Calu3 (cell line): Measurements from ENCODE around the gene CFAP57. TPM values are rescaled to one million over a fixed set of nuclear protein-coding genes. Genes with fewer than 3 reads are reported as not detected.
"Not testable (repeated sequence)": the region's sequence is repeated elsewhere in the genome, so short reads cannot be mapped to it uniquely, and the experiment has no call there.

Source experiments
- BruUV-seq: library from RNA; stranded (reverse); fragments of 400-500 nt; replicated peaks from 2 replicates; lab custom pipeline; 2021; lab: Mats Ljungman, UMichigan
- CTCF ChIA-PET: fragments of 300-600 bp; sonication (Branson Sonifier 250); formaldehyde crosslinking; loops from one replicate; lab custom pipeline; 2022; ENCODE audit warnings: antibody characterized with exemption; lab: Charles Lee
- DNase-seq: peaks from one replicate; pipeline ENCODE4 v3.0.0; 2022
- H3K27ac Mint-ChIP-seq: one replicate; pipeline ENCODE4 v1.8.0; 2022; ENCODE audit warnings: mixed read lengths; ENCODE audit not compliant: unreplicated experiment
- H3K27me3 Mint-ChIP-seq: one replicate; pipeline ENCODE4 v1.8.0; 2022; ENCODE audit warnings: mixed read lengths; ENCODE audit not compliant: unreplicated experiment
- H3K36me3 Mint-ChIP-seq: one replicate; pipeline ENCODE4 v1.8.0; 2022; ENCODE audit warnings: mild to moderate bottlenecking, moderate library complexity, mixed read lengths; ENCODE audit not compliant: insufficient read depth, unreplicated experiment
- H3K4me1 Mint-ChIP-seq: one replicate; pipeline ENCODE4 v1.8.0; 2022; ENCODE audit warnings: mild to moderate bottlenecking, low read depth, mixed read lengths; ENCODE audit not compliant: unreplicated experiment
- H3K4me3 Mint-ChIP-seq: one replicate; pipeline ENCODE4 v1.8.0; 2022; ENCODE audit warnings: mild to moderate bottlenecking, low read depth, moderate library complexity, mixed read lengths; ENCODE audit not compliant: unreplicated experiment
- H3K9me3 Mint-ChIP-seq: one replicate; pipeline ENCODE4 v1.8.0; 2022; ENCODE audit warnings: low read depth, mixed read lengths; ENCODE audit not compliant: unreplicated experiment
- intact Hi-C: fragments of 100-400 bp; cut with micrococcal nuclease; formaldehyde crosslinking; loops from one replicate; pipeline ENCODE4 v1.10.0; 2022; ENCODE audit not compliant: unreplicated experiment
- total RNA-seq: library from RNA; stranded (reverse); gene quantifications from 2 replicates; pipeline ENCODE4 v1.2.3, GENCODE V29; 2022
- TF ChIP-seq, protein P1 (sequence below): fragments of 200-600 bp; IDR thresholded peaks from one replicate; pipeline ENCODE4 v1.8.0; 2022; ENCODE audit warnings: antibody characterized with exemption; ENCODE audit not compliant: unreplicated experiment

The CFAP57 gene
- total RNA-seq, 1 experiment from 2014 or later, result 0.26 TPM

DNA sequence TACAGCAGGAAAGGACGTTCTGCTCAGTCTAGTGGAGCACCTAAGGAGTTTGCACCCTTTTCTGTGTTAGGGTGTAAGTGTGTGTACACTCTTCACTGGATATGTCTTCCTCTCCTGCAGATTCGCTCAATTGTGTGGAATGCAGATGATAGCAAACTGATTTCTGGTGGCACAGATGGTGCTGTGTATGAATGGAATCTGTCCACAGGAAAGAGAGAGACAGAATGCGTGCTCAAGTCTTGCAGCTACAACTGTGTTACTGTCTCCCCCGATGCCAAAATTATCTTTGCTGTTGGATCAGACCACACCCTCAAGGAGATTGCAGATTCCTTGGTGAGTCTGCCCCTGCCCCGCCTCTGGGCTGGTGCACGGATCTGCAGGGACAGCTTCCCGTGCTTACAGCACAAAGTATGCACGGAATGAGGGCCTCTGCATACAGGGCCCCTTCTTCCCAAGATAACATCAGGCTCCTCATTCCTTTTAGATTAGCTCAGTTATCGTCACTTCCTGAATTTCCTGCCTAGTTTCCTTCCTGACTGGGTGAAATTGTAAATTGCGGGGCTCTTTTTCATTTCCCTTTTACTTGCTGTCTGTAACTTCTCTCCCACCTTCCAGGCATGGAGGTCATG, 34.6 kb downstream of the CFAP57 start:
- H3K27me3 Mint-ChIP-seq, result no peaks in the 10 kb centered on the region
- TF ChIP-seq, protein P1, sequence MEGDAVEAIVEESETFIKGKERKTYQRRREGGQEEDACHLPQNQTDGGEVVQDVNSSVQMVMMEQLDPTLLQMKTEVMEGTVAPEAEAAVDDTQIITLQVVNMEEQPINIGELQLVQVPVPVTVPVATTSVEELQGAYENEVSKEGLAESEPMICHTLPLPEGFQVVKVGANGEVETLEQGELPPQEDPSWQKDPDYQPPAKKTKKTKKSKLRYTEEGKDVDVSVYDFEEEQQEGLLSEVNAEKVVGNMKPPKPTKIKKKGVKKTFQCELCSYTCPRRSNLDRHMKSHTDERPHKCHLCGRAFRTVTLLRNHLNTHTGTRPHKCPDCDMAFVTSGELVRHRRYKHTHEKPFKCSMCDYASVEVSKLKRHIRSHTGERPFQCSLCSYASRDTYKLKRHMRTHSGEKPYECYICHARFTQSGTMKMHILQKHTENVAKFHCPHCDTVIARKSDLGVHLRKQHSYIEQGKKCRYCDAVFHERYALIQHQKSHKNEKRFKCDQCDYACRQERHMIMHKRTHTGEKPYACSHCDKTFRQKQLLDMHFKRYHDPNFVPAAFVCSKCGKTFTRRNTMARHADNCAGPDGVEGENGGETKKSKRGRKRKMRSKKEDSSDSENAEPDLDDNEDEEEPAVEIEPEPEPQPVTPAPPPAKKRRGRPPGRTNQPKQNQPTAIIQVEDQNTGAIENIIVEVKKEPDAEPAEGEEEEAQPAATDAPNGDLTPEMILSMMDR, result no peak
- H3K36me3 Mint-ChIP-seq, result peaks cover 14% of the 10 kb centered on the region
- CTCF ChIA-PET, result interaction anchor here (0.6 to 0.9 kb wide), 3 partner anchors 32 to 317 kb away, joined by 3 to 4 read pairs (median 3); no protein-coding TSS in a partner anchor
- BruUV-seq, result no TSS peak
- H3K4me1 Mint-ChIP-seq, result peaks cover 23% of the 10 kb centered on the region
- H3K9me3 Mint-ChIP-seq, result no peaks in the 10 kb centered on the region
- intact Hi-C loops, result loop anchor here (2.0 kb wide), 1 partner anchor 34 kb away; the partner anchor contains the start of genes CFAP57 and EBNA1BP2
- H3K27ac Mint-ChIP-seq, result peak overlapping the region; percentile 98
- DNase-seq, result peak; percentile 82
- peak overlapping the region; percentile 69 for H3K4me3 Mint-ChIP-seq

DNA sequence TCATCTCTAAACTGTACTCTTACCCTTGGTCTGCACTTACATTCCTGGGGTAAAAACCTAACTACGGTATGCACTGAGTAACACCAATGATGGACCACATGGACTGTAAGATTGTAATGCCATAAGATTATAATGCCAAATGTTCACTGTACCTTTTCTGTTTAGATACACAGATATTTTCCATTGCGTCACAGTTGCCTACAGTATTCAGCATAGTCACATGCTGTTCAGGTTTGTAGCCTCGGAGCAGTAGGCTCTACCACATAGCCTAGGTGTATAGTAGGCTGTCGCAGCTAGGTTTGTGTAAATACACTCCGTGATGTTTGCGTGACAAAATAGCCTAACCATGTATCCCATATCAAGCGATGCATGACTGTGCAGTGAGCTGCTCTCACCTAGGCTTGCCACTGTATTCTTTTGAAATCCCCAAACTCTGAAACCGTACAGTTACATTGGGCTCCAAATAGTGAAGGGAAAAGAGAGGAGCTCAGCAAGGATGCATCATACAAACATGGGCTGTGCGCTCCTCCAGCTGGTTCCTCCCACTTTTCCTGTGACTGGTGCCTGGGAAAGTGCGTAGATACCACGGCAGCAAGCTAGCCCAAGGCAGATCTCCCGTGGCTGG, 35.2 kb downstream of the CFAP57 start:
- Mint-ChIP-seq H3K4me3 (peak overlapping the region; percentile 69), H3K36me3 (peaks cover 14% of the 10 kb centered on the region), H3K27ac (peak overlapping the region; percentile 98), H3K27me3 (no peaks in the 10 kb centered on the region), H3K4me1 (peaks cover 23% of the 10 kb centered on the region), H3K9me3 (no peaks in the 10 kb centered on the region)
- TF ChIP-seq, protein P1, result no peak
- TSS peak; percentile 94 for BruUV-seq
- intact Hi-C loops, result loop anchor here (2.0 kb wide), 1 partner anchor 35 kb away; the partner anchor contains the start of genes CFAP57 and EBNA1BP2
- CTCF ChIA-PET, result interaction anchor here (0.6 to 0.9 kb wide), 2 partner anchors 31 to 317 kb away, joined by 3 to 4 read pairs; no protein-coding TSS in a partner anchor
- peak; percentile 48 for DNase-seq

DNA sequence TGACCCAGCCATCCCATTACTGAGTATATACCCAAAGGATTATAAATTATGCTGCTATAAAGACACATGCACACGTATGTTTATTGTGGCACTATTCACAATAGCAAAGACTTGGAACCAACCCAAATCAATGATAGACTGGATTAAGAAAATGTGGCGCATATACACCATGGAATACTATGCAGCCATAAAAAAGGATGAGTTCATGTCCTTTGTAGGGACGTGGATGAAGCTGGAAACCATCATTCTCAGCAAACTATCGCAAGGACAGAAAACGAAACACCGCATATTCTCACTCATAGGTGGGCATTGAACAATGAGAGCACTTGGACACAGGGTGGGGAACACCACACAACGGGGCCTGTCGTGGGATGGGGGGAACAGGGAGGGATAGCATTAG, 36.1 kb downstream of the CFAP57 start:
- DNase-seq, CTCF ChIA-PET, intact Hi-C loops, BruUV-seq, H3K27me3 Mint-ChIP-seq, H3K4me3 Mint-ChIP-seq, H3K9me3 Mint-ChIP-seq: not testable (repeated sequence)
- H3K27ac Mint-ChIP-seq, result peak overlapping the region; percentile 98
- peaks cover 23% of the 10 kb centered on the region for H3K4me1 Mint-ChIP-seq
- H3K36me3 Mint-ChIP-seq, result peaks cover 14% of the 10 kb centered on the region

DNA sequence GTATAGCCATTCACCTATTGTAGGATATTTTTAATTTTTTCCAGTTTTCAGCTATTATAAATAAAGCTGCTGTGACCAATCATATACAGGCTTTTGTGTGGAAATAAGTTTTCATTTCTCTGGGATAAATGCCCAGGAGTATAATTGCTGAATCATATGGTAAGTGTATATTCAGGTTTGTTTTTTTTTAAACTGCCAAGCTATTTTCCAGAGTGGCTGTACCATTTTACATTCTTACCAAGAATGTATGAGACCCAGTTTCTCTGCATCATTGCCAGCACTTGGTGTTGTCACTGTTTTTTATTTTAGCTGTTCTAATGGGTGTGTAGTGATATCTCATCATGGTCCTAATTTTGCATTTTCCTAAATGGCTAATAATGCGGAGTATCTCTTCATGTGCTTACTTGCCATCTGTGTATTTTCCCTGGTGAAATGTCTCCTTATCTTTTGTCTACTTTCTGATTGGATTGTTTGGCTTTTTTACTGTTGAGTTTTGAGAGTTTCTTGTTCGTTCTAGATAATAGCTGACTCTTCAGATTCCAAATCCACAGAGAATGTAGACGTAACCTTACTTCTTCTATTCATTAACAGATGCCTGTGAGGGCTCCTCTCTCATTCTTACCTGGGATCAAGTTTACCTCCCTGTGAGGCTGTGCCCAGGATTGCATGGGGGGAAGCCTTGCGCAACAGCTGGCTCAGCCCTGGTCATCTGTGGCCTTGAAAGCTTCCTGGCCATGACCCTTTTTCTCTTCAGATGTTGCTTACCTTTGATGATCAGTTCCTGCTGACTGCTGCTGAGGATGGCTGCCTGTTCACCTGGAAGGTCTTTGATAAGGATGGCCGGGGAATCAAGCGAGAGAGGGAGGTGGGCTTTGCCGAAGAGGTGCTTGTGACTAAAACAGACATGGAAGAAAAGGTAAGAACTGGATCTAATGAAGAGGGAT, 42.6 kb downstream of the CFAP57 start:
- DNase-seq, result no peak
- no peaks in the 10 kb centered on the region for H3K4me1 Mint-ChIP-seq
- intact Hi-C loops, result no loop called here

More for the DNA sequence above, 42.6 kb downstream of the CFAP57 start:
- Mint-ChIP-seq H3K36me3 (no peaks in the 10 kb centered on the region), H3K9me3 (no peaks in the 10 kb centered on the region), H3K27ac (no peak overlapping the region), H3K4me3 (no peak overlapping the region), H3K27me3 (no peaks in the 10 kb centered on the region)
- CTCF ChIA-PET, result no interaction called here
- BruUV-seq, result no TSS peak
- TF ChIP-seq, protein P1, result no peak
